ENCODE results near the gene CRY2. TPM values are rescaled to one million over a fixed set of nuclear protein-coding genes. Genes with fewer than 3 reads are reported as not detected.

Gene CRY2
- total and polyA plus RNA-seq, 12 donors, result 16.8 to 131 (median 86.6) TPM

DNA sequence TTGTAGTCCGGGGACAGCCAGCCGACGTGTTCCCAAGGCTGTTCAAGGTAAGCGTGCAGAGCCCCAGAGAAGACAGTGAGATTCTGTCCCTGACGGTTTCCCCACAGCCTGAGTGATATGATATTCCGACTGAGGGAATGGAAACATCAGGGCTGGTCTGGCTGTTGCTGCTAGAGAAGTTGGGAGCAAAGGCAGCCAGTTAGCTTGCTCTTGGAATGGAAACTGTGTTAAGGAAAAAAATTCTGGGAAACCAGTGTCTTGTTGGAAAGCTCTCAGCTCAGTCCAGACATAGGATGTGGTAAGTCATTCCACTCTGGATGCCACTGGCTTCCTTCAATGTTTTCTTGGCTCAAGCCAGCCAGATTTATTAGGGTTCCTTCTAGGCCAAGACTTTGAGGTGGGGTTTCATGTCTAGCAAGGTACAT is 8.8 kb downstream of the CRY2 start:
- H3K36me3 ChIP-seq, result peaks cover 0 to 64% (median 18%) of the 10 kb centered on the region in 9 donors
- intact Hi-C loops (cut with DNase I), result no loop called here
- no peaks in the 10 kb centered on the region for H3K27me3 ChIP-seq
- H3K4me1 ChIP-seq, result peaks cover 51 to 100% (median 94%) of the 10 kb centered on the region in 9 donors
- no peak for DNase-seq
- peak overlapping the region; percentile 32 to 99 (median 90) for H3K27ac ChIP-seq
- no peaks in the 10 kb centered on the region for H3K9me3 ChIP-seq
- WGBS, 2 donors, result 51 to 64% methylated on average over 6 of the region's 6 CpGs
- ATAC-seq, result peak in 1 of 8 donors; percentile 2
- H3K4me3 ChIP-seq, result no peak overlapping the region
- TF ChIP-seq CTCF (IDR thresholded peaks at IDR 0.05), result no peak

- Histone ChIP-seq H3K27me3 (no peaks in the 10 kb centered on the region), H3K9me3 (no peaks in the 10 kb centered on the region), H3K27ac (peak overlapping the region; percentile 68 to 99 (median 90)), H3K4me1 (peaks cover 45 to 97% (median 81%) of the 10 kb centered on the region in 9 donors), H3K36me3 (peaks cover 0 to 80% (median 36%) of the 10 kb centered on the region in 9 donors), H3K4me3 (peak overlapping the region in 1 of 10 donors; percentile 8)
- WGBS, 2 donors, result 0 to 12% methylated on average over 2 of the region's 2 CpGs
- ATAC-seq (peak; percentile 62 to 78 (median 72)), DNase-seq (peak; percentile 33 to 74)
- no peak for TF ChIP-seq CTCF (IDR thresholded peaks at IDR 0.05)
- intact Hi-C loops (cut with DNase I), result no loop called here
These were observed 10.7 kb downstream of the CRY2 start for GRCh38 chr11:45857961-45858474.

DNA sequence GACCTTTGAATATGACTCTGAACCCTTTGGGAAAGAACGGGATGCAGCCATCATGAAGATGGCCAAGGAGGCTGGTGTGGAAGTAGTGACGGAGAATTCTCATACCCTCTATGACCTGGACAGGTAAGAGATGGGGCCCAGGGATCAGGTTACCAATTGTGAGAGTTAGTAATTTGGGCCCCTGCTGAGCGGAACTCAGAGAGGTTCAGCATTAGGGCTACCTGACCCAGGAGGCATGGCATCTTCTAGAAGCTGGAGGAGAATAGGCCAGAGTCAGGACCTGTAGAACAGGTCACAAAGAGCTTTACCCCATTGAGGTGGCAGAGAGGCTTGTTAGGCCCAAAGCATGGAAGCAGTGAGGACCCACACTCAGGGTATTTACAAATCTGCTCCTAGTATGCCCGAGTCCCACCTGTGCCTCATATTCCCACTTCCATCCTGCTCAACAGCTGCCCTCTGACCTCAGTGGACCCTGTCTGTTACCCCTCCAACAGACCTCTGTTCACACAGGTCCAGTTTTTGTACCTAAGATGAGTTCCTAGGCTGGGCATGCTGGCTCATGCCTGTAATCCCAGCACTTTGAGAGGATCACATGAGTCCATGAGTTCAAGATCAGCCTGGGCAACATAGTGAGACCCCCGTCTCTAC is 11.6 kb downstream of the CRY2 start:
- H3K36me3 ChIP-seq, result peaks cover 0 to 86% (median 44%) of the 10 kb centered on the region in 9 donors
- H3K27me3 ChIP-seq, result no peaks in the 10 kb centered on the region
- H3K27ac ChIP-seq, result peak overlapping the region; percentile 68 to 99 (median 90)
- no peak for TF ChIP-seq CTCF (IDR thresholded peaks at IDR 0.05)
- WGBS, 2 donors, result 56 to 66% methylated on average over 5 of the region's 5 CpGs
- DNase-seq, result no peak
- no peaks in the 10 kb centered on the region for H3K9me3 ChIP-seq
- peaks cover 42 to 96% (median 73%) of the 10 kb centered on the region in 9 donors for H3K4me1 ChIP-seq
- peak in 1 of 8 donors; percentile 1 for ATAC-seq
- intact Hi-C loops (cut with DNase I), result no loop called here
- peak overlapping the region in 2 of 10 donors; percentile 2 to 6 for H3K4me3 ChIP-seq

- peaks cover 0 to 94% (median 48%) of the 10 kb centered on the region in 9 donors for H3K36me3 ChIP-seq
- H3K27me3 ChIP-seq, result no peaks in the 10 kb centered on the region
- intact Hi-C loops (cut with DNase I), result loop anchor here in 2 of 10 donors (5.0 to 10.0 kb wide), 2 partner anchors 58 to 145 kb away; partner anchors contain the start of gene PEX16 (in 1 of the 2)
- H3K27ac ChIP-seq, result peak overlapping the region; percentile 68 to 99 (median 90)
- TF ChIP-seq CTCF (IDR thresholded peaks at IDR 0.05), result no peak
- DNase-seq, result peak; percentile 93 to 94
- WGBS, 2 donors, result 16 to 18% methylated on average over 12 of the region's 12 CpGs
- H3K4me1 ChIP-seq, result peaks cover 35 to 90% (median 65%) of the 10 kb centered on the region in 9 donors
- ATAC-seq, result peak; percentile 81 to 89 (median 86)
- peak overlapping the region in 1 of 10 donors; percentile 6 for H3K4me3 ChIP-seq
- no peaks in the 10 kb centered on the region for H3K9me3 ChIP-seq
These were observed 12.4 kb downstream of the CRY2 start for GRCh38 chr11:45859661-45860140.

Data from heart right ventricle (tissue), 16 donors.